ENCODE data around the gene RNF32. TPM values are rescaled to one million over a fixed set of nuclear protein-coding genes. Genes with fewer than 3 reads are reported as not detected.

The RNF32 gene
- total RNA-seq, 3 donors from 2014 or later (not counting 1 experiment from before 2014, with no cell fraction given): 0.80 TPM; not detected in 2

GRCh38 chr7:156604311-156604710, 36.3 kb upstream of the RNF32 start:
- H3K4me3 Mint-ChIP-seq: no peak overlapping the region

GRCh38 chr7:156604836-156605695, 35.5 kb upstream of the RNF32 start:
- no peaks in the 10 kb centered on the region for H3K9me3 ChIP-seq (ENCODE audit: control insufficient read depth, insufficient read depth, low read length)
- intact Hi-C loops (cut with micrococcal nuclease): no loop called here
- no peak overlapping the region for H3K27ac Mint-ChIP-seq
- no peak overlapping the region for H3K4me3 Mint-ChIP-seq
- DNase-seq: no peak
- H3K27ac ChIP-seq (ENCODE audit: low read length): no peak overlapping the region
- no peaks in the 10 kb centered on the region for H3K4me1 Mint-ChIP-seq
- no peak for TF ChIP-seq CTCF (IDR thresholded peaks at IDR 0.05)
- no peaks in the 10 kb centered on the region for H3K9me3 Mint-ChIP-seq
- ATAC-seq: no peak
- no peak overlapping the region for H3K4me3 ChIP-seq (ENCODE audit: low read length)
- H3K36me3 ChIP-seq (ENCODE audit: control insufficient read depth, insufficient read depth, low read length): no peaks in the 10 kb centered on the region
- H3K27me3 ChIP-seq (ENCODE audit: control insufficient read depth, insufficient read depth, low read length): peaks cover 5% of the 10 kb centered on the region
- 93% methylated on average over 22 of the region's 22 CpGs for WGBS (ENCODE audit: insufficient coverage)
- H3K36me3 Mint-ChIP-seq: no peaks in the 10 kb centered on the region
- H3K27me3 Mint-ChIP-seq (ENCODE audit: low read depth in 2 of 2): peaks cover 14 to 48% of the 10 kb centered on the region in 2 donors
- H3K4me1 ChIP-seq (ENCODE audit: control insufficient read depth, insufficient read depth, low read length): peaks cover 11% of the 10 kb centered on the region

More at GRCh38 chr7:156604311-156604710, 36.3 kb upstream of the RNF32 start:
- Histone ChIP-seq H3K36me3 (ENCODE audit: control insufficient read depth, insufficient read depth, low read length) (no peaks in the 10 kb centered on the region), H3K27me3 (ENCODE audit: control insufficient read depth, insufficient read depth, low read length) (peaks cover 5% of the 10 kb centered on the region), H3K27ac (ENCODE audit: low read length) (no peak overlapping the region), H3K9me3 (ENCODE audit: control insufficient read depth, insufficient read depth, low read length) (no peaks in the 10 kb centered on the region), H3K4me1 (ENCODE audit: control insufficient read depth, insufficient read depth, low read length) (peaks cover 11% of the 10 kb centered on the region), H3K4me3 (ENCODE audit: low read length) (no peak overlapping the region)
- Mint-ChIP-seq H3K4me1 (no peaks in the 10 kb centered on the region), H3K27me3 (ENCODE audit: low read depth in 2 of 2) (peaks cover 14 to 42% of the 10 kb centered on the region in 2 donors), H3K9me3 (no peaks in the 10 kb centered on the region), H3K36me3 (no peaks in the 10 kb centered on the region), H3K27ac (no peak overlapping the region)
- WGBS (ENCODE audit: insufficient coverage): 86% methylated on average over 15 of the region's 15 CpGs
- DNase-seq: no peak
- ATAC-seq: no peak
- TF ChIP-seq CTCF (IDR thresholded peaks at IDR 0.05): no peak
- intact Hi-C loops (cut with micrococcal nuclease): no loop called here

- H3K4me1 Mint-ChIP-seq: no peaks in the 10 kb centered on the region
- H3K27ac Mint-ChIP-seq: no peak overlapping the region
- Histone ChIP-seq H3K27ac (ENCODE audit: low read length) (no peak overlapping the region), H3K36me3 (ENCODE audit: control insufficient read depth, insufficient read depth, low read length) (no peaks in the 10 kb centered on the region), H3K4me1 (ENCODE audit: control insufficient read depth, insufficient read depth, low read length) (peaks cover 11% of the 10 kb centered on the region), H3K4me3 (ENCODE audit: low read length) (no peak overlapping the region), H3K9me3 (ENCODE audit: control insufficient read depth, insufficient read depth, low read length) (no peaks in the 10 kb centered on the region), H3K27me3 (ENCODE audit: control insufficient read depth, insufficient read depth, low read length) (peaks cover 5% of the 10 kb centered on the region)
- WGBS (ENCODE audit: insufficient coverage): 89% methylated on average over 5 of the region's 5 CpGs
- no peak for DNase-seq
- intact Hi-C loops (cut with micrococcal nuclease): no loop called here
- no peak for TF ChIP-seq CTCF (IDR thresholded peaks at IDR 0.05)
- H3K36me3 Mint-ChIP-seq: no peaks in the 10 kb centered on the region
- H3K27me3 Mint-ChIP-seq (ENCODE audit: low read depth in 2 of 2): peaks cover 14 to 56% of the 10 kb centered on the region in 2 donors
- no peak overlapping the region for H3K4me3 Mint-ChIP-seq
- no peaks in the 10 kb centered on the region for H3K9me3 Mint-ChIP-seq
- no peak for ATAC-seq
These were observed 34.4 kb upstream of the RNF32 start for GRCh38 chr7:156606135-156606534.
